Measurements from ENCODE around the gene ZCCHC17.

The ZCCHC17 gene

DNA sequence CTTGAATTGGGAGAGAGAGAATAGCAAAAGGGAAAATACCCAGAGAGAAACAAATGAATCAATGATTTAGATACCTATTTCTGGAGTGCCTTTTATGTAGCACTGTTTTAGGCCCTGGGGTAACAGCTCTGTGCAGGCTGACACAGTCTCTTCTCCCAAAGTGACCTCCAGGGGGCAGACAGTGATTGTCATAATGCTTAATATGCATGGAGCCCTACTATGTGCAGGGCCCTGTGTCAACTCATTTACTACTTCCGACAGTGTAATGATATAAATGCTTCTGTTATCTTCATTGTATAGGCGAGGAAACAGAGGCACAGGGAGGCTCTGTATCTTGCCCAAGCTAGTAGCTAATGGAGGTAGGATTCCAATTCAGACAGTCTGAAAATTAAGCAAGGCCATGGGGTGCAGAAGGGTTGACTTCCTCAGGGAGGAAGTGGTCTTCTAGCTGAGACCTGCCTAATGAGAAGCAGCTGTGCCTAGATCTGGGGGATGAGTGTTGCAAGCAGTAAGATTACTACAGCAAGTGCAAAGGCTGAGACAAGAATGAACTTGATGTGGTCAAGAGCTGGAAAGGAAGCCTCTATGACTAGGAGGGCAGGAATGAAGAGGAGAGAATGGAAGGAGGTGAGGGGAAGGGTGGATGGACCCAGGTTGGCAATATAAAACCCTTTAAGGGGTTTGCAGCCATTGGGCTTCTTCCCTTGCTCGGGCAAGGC is 100.0 kb downstream of the ZCCHC17 start:
- DNase-seq, result no peak

- DNase-seq, result no peak
Observed at GRCh38 chr1:31397360-31398095, 100.7 kb downstream of the ZCCHC17 start.

- DNase-seq, result no peak
Observed at GRCh38 chr1:31398246-31398645, 101.4 kb downstream of the ZCCHC17 start.

DNA sequence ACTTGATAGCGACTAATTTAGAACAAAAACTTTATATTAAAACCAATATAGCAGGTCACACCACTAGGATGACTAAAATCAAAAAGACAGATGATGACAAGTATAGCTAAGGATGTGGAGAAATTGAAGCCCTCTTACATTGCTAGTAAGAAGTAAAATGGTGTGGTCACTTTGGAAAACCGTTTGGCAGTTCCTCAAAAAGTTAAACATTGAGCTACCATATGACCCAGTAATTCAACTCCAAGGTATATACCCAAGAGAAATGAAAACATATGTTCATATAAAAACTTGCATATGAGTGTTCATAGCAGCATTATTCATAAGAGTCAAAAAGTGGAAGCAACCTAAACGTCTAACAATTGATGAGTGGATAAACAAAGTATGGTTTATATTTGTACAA is 103.1 kb downstream of the ZCCHC17 start:
- DNase-seq, result no peak

- DNase-seq, result no peak
Observed at GRCh38 chr1:31400393-31400792, 103.6 kb downstream of the ZCCHC17 start.

- DNase-seq, result no peak
Observed at GRCh38 chr1:31401241-31401640, 104.4 kb downstream of the ZCCHC17 start.

DNA sequence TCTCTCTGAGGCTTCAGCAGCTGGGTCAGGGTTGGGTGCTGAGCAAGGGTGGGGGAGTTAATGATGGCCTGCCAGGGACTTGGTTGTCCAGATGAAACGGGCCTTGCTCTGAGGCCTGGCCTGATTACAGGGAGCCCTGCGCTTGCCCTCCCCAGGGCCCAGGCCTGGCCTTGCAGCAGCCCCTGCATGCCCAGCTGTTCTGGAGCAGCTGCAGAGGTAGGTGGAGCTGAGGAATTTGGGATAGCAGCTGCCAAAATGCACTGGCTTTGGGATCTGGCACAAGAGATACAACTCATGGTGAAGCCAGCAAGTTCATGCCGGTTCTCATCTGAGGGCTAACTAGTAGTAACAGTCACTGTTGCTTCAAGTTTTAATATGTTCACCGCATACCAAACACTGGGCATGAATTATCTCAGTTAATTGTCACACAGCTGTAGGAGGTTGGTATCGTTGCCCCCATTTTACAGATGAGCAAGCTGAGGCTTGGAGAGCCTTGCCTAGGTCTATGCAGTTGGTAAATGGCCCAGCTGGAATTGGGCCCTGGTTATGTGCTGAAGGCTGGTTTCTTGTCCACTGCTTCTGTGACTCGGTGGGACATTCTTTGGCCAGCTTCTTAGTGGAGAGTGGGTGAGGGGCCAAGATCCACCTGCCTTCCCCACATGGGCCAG is 108.9 kb downstream of the ZCCHC17 start:
- DNase-seq, result no peak

- DNase-seq, result no peak
Observed at GRCh38 chr1:31407029-31407626, 110.3 kb downstream of the ZCCHC17 start.

- no peak for DNase-seq
Observed at GRCh38 chr1:31408788-31409318, 112.0 kb downstream of the ZCCHC17 start.

DNA sequence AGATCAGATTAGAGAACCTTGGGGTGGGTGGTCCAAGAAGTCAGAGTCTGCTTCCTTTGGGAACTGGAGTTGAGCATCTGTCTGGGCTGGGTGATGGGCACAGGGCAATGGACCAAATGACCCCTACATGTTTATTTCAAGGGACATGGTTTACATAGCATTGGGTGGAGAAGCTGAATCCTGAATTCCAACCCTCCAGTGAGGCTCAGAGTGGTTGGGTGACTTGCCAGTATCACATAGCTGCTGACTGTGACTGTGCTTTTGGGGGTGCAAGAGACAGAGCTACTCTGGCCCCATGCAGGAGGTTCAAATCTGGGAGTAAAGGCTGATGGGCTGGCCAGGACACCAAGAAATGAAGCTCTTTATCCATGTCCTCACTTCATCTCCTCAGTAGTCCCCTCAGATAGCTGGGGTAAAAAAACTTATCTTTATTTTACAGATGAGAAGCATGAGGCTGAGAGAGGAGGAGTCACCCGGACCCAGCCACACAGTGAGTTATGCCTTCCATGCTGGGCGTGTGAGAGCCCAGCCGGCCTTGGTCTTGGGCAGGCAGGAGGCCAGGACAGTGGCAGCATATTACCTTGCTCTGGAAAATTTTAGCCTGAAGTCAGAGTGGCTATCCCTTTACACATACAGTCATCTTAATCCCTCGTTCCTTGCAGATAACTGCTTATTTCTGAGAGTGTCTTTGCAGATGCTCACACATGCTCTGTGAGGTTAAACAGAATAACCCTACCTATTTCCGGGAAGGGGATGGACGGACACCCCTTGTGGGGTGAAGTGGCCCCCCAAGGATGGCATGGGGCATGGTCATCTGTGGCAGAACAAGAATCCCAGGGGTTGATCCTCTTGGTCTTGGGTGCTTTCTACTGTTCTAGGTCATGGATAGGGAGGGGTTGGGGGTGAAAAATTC is 113.4 kb downstream of the ZCCHC17 start:
- DNase-seq, result no peak

DNA sequence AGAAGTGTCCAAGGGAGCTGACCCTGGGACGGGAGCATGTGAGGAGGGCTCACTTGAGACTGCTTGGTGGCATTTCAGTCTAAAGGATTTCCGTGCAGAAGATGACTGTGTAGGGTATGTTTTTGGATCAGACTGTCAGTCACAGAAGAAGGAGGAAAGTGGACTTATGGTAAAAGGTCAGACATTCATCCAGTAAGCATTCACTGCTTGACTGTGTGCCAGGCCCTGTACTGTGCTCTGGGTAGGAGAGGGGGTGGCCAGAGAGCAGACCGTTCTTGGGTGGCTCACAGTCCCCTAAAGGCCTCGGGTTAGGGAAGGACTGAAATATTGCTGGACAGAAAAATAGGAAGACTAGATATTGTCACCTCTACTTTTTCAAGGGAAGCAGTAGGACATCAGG is 114.0 kb downstream of the ZCCHC17 start:
- no peak for DNase-seq

- no peak for DNase-seq
Observed at GRCh38 chr1:31412205-31412604, 115.4 kb downstream of the ZCCHC17 start.

GRCh38 chr1:31412732-31413404 is 116.0 kb downstream of the ZCCHC17 start, which contains the start of gene SERINC2:
Gene SERINC2, plus strand, starts transcription at chr1:31413213. Its CDS starts 53 bp downstream, at chr1:31413266.
- peak; percentile 25 for DNase-seq

DNA sequence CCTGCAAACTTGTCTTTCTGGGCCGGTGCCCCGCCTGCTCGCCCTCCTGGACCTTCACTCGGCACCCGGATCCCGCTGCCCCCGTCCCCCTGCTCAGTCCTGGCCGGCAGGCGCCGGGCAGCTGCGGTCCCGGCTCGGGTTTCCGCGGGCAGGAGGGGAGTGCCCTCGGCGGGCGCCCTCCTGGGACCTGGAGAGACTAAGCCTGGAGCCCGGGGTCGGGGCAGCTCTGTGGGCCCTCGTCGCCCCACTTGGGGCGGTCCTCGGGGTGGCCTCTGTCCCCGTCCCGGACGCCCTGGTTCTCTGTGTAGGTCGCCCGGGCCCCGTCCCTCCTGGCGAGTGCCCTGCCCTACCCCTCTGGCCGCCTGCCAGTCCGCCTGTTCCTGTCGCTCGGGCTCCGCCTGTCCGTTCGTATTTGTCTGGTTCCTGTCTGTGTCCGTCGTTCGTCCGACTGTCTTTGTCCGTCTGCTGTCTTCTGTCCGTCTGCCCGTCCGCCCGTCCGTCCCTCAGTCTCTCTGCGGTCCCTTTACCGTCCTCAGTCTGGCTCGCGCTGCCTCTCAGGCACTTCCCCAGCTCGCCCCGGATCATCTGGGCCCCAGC is 116.7 kb downstream of the ZCCHC17 start:
- DNase-seq, result peak; percentile 24

Data from stimulated activated CD4-positive, alpha-beta T cell treated with anti-CD3 and anti-CD28 coated beads, Interleukin-4, amount 100 ng/mL, for 1 hour (primary cell).